HFF-Myc (cell line): Measurements from ENCODE around the gene RPS6KA5.

Experiments used
- DNase-seq: peaks from one replicate; pipeline ENCODE4 v3.0.0-alpha.2; 2011; ENCODE audit warnings: low read depth; ENCODE audit errors: extremely low read depth
- H3K4me3 ChIP-seq: replicated peaks from 2 replicates; pipeline ENCODE4 v1.5.1; 2011; ENCODE audit warnings: low read depth, mild to moderate bottlenecking, control low read depth, low read length
- TF ChIP-seq, protein P1 (sequence below): IDR thresholded peaks from 2 replicates; pipeline ENCODE4 v1.5.1; 2012; ENCODE audit warnings: mild to moderate bottlenecking, low read depth, low read length, control low read depth; ENCODE audit errors: missing control alignments

The RPS6KA5 gene

DNA sequence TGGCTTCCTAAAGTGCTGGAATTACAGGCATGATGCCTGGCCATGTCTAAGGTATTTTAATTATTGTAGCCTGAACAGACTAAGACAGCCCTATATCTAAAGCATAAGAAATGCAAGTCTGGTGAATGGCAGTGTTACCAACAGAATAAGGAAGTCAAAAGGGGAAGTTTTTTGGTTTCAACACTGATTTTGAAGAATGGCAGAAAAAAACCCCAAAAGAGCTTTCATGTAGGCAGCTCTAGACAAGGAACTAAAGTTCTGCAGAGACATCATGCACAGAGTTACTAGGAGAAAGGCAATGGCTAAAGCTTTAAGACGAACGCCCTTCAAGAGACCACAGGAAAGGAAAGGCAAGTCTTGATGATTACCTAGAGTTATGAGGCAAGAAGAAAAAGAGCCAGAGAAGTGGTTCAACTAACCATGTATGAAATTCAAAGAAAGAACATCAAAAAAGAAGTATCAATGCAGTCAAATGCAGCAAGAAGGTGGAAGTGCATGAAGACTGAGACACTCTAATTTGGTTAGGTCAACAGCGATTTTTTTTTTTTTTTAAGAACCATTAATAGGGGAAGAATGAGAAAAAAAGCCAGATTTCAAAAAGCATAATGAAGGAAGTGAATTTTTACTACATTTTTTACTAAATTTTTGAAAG is 50.8 kb downstream of the RPS6KA5 start:
- TF ChIP-seq, protein P1, sequence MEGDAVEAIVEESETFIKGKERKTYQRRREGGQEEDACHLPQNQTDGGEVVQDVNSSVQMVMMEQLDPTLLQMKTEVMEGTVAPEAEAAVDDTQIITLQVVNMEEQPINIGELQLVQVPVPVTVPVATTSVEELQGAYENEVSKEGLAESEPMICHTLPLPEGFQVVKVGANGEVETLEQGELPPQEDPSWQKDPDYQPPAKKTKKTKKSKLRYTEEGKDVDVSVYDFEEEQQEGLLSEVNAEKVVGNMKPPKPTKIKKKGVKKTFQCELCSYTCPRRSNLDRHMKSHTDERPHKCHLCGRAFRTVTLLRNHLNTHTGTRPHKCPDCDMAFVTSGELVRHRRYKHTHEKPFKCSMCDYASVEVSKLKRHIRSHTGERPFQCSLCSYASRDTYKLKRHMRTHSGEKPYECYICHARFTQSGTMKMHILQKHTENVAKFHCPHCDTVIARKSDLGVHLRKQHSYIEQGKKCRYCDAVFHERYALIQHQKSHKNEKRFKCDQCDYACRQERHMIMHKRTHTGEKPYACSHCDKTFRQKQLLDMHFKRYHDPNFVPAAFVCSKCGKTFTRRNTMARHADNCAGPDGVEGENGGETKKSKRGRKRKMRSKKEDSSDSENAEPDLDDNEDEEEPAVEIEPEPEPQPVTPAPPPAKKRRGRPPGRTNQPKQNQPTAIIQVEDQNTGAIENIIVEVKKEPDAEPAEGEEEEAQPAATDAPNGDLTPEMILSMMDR, result no peak
- H3K4me3 ChIP-seq, result no peak overlapping the region
- no peak for DNase-seq

DNA sequence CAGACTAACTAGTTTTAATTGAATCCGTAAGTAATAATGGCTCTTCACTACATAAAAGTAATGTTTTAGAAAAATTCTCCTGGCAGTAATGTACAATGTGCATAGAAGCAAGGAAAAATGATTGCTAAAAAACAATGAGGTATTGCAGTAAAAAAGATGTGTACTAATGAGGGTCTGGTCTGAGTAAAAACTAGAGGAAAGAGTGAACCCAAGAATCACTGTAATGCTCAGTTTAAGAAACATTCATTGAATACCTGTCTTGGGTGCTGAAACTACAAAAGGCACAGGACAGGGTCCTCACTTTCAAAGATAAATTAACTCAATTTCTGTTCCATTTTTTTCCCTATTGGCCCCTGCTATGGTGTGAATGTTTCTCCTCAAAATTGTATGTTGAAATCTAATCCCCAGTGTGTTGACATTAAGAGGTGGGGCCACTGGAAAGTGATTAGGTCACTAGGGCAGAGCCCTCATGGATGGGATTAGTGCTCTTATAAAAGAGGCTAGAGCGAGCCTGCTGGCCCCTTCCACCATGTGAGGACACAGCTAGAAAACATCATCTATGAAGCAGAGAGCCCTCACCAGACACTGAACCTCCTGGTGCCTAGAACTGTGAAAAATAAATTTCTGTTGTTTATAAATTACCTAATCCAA is 51.6 kb downstream of the RPS6KA5 start:
- TF ChIP-seq, protein P1, result no peak
- no peak overlapping the region for H3K4me3 ChIP-seq
- no peak for DNase-seq

DNA sequence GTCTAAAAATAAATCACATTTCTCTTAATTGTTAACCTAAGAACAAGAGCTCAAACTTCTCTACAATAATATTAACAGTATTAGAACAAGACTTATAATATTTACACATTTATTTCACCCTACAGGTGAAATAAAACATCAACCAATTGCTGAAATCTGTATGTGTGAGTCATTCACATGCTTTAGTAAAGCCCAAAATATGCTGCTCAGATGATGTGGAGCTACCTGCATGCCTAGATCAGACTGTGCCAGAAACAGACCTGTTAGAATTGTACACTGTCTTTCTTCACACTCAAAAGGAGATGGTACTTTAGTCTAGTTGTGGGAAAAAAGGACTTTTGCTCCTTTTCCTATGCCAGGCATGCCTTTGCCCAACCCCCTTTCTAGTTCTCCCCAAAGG is 54.7 kb downstream of the RPS6KA5 start:
- TF ChIP-seq, protein P1, result no peak
- DNase-seq, result no peak
- no peak overlapping the region for H3K4me3 ChIP-seq

DNA sequence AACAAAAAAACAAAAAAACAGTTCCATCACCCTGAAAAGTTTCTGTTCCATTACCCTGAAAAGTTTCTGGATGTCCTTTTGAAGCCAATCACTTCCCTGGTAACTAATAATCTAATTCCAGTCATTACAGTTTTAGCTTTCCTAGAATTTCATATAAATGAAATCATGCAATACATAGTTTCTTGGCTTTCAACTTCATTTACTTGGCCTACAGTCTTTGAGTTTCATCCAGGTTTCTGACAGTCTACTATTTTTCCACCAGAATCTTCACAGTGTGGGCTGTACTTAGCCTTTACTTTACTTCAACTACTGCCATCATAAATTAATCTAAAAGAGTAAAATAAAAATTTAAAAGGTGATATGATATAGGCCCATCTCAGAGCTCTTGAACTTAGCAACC is 55.5 kb downstream of the RPS6KA5 start:
- TF ChIP-seq, protein P1, result no peak
- no peak for DNase-seq
- no peak overlapping the region for H3K4me3 ChIP-seq

DNA sequence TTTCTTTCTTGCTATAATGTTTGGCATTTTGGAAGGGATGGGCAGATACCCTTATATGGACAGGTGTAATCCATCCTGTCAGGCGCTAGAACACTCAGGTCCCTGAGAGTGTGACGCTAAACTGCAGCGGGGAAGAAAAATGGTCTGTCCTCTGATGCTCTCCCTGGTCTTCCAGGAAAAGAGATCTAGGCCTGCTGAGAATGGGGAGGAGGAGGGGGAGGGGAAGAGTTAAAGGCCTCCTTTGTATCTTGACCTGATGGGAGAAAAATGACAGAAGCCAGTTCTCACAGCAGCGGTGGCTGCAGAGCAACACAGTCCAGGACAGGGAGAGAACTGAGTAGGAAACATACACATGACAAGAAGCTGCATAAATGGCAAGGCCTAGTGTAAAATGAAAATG is 61.1 kb downstream of the RPS6KA5 start:
- H3K4me3 ChIP-seq, result no peak overlapping the region
- no peak for DNase-seq
- TF ChIP-seq, protein P1, result no peak

DNA sequence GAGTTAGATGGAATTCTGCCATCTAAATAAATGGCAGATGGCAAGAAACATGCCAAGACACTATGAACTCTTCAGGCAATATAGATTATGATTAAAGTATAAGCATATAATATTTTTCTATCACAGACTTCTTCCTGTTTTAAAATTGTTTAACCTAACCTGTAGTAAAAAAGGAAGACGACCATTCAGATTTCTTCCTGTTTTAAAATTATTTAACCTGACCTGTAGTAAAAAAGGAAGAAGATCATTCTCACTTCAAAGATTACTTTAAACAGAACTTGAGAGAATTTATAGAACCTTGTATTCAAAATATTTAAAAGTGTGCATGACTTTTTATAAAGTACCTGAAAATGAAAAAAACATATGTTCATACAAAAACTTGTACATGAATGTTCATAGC is 63.5 kb downstream of the RPS6KA5 start:
- no peak overlapping the region for H3K4me3 ChIP-seq
- no peak for DNase-seq
- TF ChIP-seq, protein P1, result no peak
